Activated CD4-positive, CD25-positive, alpha-beta regulatory T cell treated with anti-CD3 and anti-CD28 coated beads, Interleukin-2, amount 50 U/mL, for 72 hours (primary cell): ENCODE results near the gene LAGE3.
A peak's percentile ranks its signal among the peaks of the same experiment; 100 is the strongest.

Experiments used
- DNase-seq: peaks from one replicate; pipeline ENCODE4 v3.0.0; 2021

LAGE3 gene

GRCh38 chrX:154452823-154453222, 26.3 kb downstream of the LAGE3 start:
- DNase-seq: no peak

- DNase-seq: no peak
These were observed 28.8 kb downstream of the LAGE3 start for GRCh38 chrX:154450312-154450711.

GRCh38 chrX:154449618-154450017, 29.5 kb downstream of the LAGE3 start:
- no peak for DNase-seq

GRCh38 chrX:154448484-154448883, 30.6 kb downstream of the LAGE3 start:
- DNase-seq: no peak

GRCh38 chrX:154446430-154446829, 32.7 kb downstream of the LAGE3 start:
- DNase-seq: no peak

- no peak for DNase-seq
These were observed 33.3 kb downstream of the LAGE3 start for GRCh38 chrX:154445776-154446175.

GRCh38 chrX:154444755-154445246, 34.3 kb downstream of the LAGE3 start:
- DNase-seq: no peak

GRCh38 chrX:154443992-154444754, 34.9 kb downstream of the LAGE3 start, which contains the start of gene FAM50A:
TSS of gene FAM50A (plus strand) at chrX:154444141. CDS start at chrX:154444236, 95 bp downstream.
- peak; percentile 78 for DNase-seq

- no peak for DNase-seq
These were observed 35.6 kb downstream of the LAGE3 start for GRCh38 chrX:154443479-154443910.

- DNase-seq: no peak
These were observed 36.9 kb downstream of the LAGE3 start for GRCh38 chrX:154441984-154442707.

- DNase-seq: no peak
These were observed 37.5 kb downstream of the LAGE3 start for GRCh38 chrX:154441564-154441963.

- no peak for DNase-seq
These were observed 38.3 kb downstream of the LAGE3 start for GRCh38 chrX:154440623-154441357.

GRCh38 chrX:154439841-154440240, 39.2 kb downstream of the LAGE3 start:
- no peak for DNase-seq

- no peak for DNase-seq
These were observed 40.8 kb downstream of the LAGE3 start for GRCh38 chrX:154437971-154438893.

- DNase-seq: peak; percentile 73
These were observed 41.9 kb downstream of the LAGE3 start, which contains the start of gene GDI1 for GRCh38 chrX:154436983-154437752. TSS of gene GDI1 (plus strand) at chrX:154437154. CDS start at chrX:154437255, 101 bp downstream.

- peak; percentile 56 for DNase-seq
These were observed 42.6 kb downstream of the LAGE3 start for GRCh38 chrX:154436374-154436982.

- DNase-seq: no peak
These were observed 43.8 kb downstream of the LAGE3 start for GRCh38 chrX:154435171-154435733.

GRCh38 chrX:154434394-154435168, 44.5 kb downstream of the LAGE3 start:
- no peak for DNase-seq

GRCh38 chrX:154433605-154434004, 45.5 kb downstream of the LAGE3 start:
- no peak for DNase-seq

- no peak for DNase-seq
These were observed 46.9 kb downstream of the LAGE3 start for GRCh38 chrX:154432210-154432609.
